EL (cell line): ENCODE measurements around the gene PRSS57.

Source experiments
- DNase-seq: peaks from one replicate; pipeline ENCODE4 v3.0.0-alpha.2; 2016

The PRSS57 gene

DNA sequence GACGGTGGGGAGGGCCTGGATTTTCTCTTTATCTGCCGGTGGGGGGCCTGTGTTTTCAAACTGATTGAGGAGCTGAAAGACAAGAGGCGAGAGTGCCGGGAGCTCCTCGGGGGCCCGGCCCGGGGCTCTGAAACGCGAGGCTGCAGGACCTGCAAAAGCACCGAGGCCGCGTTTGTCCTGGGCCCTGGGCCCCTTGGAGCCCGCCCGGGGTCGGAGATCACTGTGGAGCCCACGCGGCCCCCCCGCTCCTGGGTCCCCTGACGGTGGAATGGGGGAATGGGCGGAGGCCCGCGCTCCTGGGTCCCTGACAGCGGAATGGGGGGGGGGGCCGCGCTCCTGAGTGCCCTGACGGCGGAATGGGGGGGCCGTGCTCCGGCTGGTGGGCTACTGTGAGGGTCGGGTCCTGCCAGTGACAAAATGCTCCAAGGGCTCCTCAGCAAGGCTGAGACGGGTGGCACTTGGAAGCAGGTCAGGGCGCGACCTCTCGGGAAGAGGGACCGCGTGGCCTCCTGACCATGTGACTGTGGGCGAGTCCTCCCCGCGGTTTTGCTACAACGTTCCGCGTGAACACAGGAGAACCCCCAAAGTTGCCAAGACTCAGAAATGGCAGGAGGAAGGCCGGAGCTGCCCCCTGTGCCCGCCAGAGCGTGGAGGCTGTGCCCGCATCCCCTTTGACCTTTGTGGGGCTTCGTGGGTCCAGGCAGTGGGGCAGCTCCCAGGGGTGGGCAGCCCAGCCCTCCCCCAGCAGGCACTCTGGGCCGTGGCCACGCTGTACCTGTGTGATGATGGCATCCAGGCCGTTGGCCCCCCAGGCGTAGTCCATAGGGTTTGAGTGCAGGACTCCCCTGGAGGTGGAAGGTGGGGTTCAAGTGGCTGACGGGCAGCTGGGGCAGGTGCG is 46.1 kb downstream of the PRSS57 start:
- DNase-seq = no peak

GRCh38 chr19:648305-648704 is 46.9 kb downstream of the PRSS57 start:
- DNase-seq = no peak

- DNase-seq = no peak
These were observed 47.5 kb downstream of the PRSS57 start for GRCh38 chr19:647566-648284.

DNA sequence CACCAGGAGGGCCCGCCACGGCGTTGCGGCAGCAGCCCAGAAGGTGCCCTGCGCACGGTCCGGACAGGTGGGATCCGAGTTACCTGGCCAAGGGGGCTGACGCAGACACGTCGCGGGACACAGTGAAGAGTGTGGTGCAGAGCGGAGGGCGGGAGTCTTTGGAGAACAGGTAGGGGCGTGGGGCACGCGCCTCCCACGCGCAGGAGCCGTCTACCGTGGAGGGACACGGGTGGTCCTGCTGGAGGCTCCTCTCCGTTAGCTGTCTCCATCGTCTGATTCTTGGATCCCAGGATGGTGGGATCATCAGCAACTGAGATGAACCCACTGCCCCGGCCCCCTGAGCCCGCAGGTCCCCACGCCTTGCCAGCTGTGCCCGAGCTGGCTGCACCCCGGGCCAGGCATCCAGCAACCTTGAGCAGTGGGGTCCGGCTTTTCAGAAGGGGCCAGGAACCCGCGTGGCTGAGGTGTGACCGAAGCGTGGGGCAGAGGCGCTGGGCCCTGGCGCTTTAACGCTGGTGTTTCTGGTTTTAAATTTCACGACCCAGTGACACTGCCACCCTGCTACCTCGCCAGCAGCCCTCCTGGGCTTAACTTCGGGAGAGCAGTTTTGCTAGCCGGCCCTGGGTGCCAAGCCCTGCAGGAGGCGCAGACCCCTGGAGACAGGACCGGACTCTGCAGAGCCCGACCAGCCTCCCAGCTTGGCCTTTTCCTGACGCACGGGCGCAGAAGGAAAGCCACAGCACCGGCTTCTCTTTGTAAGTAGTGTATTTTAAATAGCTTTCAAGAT is 48.3 kb downstream of the PRSS57 start:
- no peak for DNase-seq

GRCh38 chr19:645912-646778 is 49.1 kb downstream of the PRSS57 start:
- DNase-seq = no peak

GRCh38 chr19:644789-645188 is 50.5 kb downstream of the PRSS57 start:
- DNase-seq = no peak

GRCh38 chr19:644363-644762 is 50.9 kb downstream of the PRSS57 start:
- no peak for DNase-seq

- no peak for DNase-seq
These were observed 51.5 kb downstream of the PRSS57 start for GRCh38 chr19:643736-644135.

- no peak for DNase-seq
These were observed 52.2 kb downstream of the PRSS57 start for GRCh38 chr19:642767-643727.

DNA sequence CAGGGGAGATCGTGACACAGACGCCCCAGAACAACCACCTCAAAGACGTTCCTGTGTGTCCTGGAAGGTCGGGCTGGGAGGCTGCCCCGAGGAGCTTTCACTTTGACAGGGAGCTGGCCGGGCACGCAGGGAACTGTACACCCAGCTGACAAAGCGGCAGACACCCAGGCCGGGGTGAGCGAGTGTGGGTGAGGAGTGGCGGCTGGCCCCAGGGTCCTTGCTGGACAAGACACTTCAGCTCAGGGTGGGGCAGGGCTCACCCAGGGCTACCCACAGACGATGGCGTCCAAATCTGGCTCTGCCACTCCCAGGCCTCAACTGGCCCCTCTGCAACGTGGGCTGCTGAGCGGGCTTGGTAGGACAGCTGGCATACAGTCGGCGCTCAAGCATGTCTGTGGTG is 53.5 kb downstream of the PRSS57 start:
- DNase-seq = no peak

- DNase-seq = no peak
These were observed 54.6 kb downstream of the PRSS57 start for GRCh38 chr19:640606-641189.

- no peak for DNase-seq
These were observed 55.1 kb downstream of the PRSS57 start for GRCh38 chr19:640161-640558.

GRCh38 chr19:639253-640160 is 55.7 kb downstream of the PRSS57 start, which contains the start of gene FGF22:
FGF22 (plus strand) TSS chr19:639879; CDS start chr19:639926, 47 bp downstream.
- DNase-seq = peak; percentile 89

GRCh38 chr19:638906-639252 is 56.4 kb downstream of the PRSS57 start:
- DNase-seq = no peak
